ENCODE measurements around the gene DLX5. TPM values are rescaled to one million over a fixed set of nuclear protein-coding genes. Genes with fewer than 3 reads are reported as not detected.

Gene DLX5
- total RNA-seq, 3 donors from 2014 or later = not detected

DNA sequence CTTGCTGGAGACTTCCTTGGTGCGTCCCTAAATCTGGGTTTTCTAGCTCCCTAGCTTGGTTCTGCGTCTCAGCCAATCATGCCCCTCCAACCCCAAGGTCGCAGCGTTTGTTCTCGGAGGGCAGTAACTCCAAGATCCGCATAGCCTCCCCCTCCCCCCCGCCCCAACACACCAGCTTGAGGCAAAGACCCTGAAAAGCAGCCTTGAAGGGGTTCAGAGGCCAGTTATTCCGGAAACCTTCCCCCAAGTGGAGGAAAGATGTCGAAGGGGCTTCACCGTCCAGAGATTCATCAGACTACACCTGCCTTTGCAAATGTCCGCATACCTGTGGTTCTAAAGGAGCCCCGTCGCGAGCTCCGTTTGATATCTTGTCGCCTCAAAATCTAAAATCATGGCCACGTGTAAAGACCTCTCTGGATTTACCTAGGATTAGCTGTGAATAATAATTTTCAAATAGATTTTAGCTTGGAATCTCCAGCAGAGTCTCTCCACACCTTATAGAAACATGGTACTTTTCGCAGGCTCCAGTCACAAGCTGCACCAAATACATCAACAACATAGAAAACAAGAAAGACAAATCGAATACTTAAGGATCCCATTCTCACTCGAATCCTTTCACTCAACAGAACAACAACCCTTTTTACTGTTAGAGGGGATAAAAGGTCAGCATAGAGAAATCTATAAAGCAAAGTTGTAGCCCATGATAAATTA lies 11.3 kb downstream of the DLX5 start:
- ATAC-seq (no peak), DNase-seq (no peak)
- H3K36me3 Mint-ChIP-seq (ENCODE audit: insufficient read depth) = no peaks in the 10 kb centered on the region
- peaks cover 94% of the 10 kb centered on the region for H3K27me3 Mint-ChIP-seq (ENCODE audit: low read depth)
- no peaks in the 10 kb centered on the region for H3K9me3 Mint-ChIP-seq
- no peaks in the 10 kb centered on the region for H3K4me1 Mint-ChIP-seq (ENCODE audit: low read depth)
- no peak overlapping the region for H3K4me3 Mint-ChIP-seq

DNA sequence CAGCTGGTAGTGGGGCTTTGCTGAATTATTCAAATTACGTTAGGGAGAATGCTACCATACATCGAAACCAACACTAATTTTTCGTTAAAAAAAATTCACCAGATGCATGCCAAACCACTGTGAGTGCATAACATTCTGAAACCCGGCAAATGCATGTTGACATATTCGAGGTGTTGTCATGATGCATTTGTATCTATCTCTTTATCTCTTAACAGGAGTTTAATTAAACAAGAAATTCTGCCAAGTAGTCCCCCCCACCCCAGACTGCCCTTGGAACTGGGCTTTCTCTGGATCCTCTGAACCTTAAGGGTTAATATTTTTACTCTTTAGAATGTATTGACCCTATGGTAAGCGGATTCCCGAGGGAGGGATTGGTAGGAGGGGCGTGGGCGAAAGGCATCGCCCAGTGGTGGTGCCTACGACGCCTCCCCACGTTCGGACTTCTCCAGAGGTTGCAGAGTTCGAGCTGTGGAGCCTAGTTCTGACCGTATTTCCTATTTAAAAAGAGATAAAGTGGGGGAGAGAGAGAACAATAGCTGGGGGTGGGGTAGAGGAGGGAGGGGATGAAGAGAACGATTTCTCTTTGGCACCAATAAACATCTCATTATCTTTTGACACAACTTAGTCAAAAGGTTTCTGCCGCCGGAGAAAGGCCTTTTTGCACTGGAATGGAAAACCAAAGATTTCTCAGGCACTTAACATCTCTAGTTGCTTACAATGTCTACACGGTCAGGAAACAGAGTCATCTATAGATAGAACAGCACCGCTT lies 12.1 kb downstream of the DLX5 start:
- Mint-ChIP-seq H3K4me1 (ENCODE audit: low read depth) (no peaks in the 10 kb centered on the region), H3K9me3 (no peaks in the 10 kb centered on the region), H3K27me3 (ENCODE audit: low read depth) (peaks cover 94% of the 10 kb centered on the region), H3K4me3 (no peak overlapping the region), H3K36me3 (ENCODE audit: insufficient read depth) (no peaks in the 10 kb centered on the region)
- ATAC-seq (no peak), DNase-seq (no peak)

DNA sequence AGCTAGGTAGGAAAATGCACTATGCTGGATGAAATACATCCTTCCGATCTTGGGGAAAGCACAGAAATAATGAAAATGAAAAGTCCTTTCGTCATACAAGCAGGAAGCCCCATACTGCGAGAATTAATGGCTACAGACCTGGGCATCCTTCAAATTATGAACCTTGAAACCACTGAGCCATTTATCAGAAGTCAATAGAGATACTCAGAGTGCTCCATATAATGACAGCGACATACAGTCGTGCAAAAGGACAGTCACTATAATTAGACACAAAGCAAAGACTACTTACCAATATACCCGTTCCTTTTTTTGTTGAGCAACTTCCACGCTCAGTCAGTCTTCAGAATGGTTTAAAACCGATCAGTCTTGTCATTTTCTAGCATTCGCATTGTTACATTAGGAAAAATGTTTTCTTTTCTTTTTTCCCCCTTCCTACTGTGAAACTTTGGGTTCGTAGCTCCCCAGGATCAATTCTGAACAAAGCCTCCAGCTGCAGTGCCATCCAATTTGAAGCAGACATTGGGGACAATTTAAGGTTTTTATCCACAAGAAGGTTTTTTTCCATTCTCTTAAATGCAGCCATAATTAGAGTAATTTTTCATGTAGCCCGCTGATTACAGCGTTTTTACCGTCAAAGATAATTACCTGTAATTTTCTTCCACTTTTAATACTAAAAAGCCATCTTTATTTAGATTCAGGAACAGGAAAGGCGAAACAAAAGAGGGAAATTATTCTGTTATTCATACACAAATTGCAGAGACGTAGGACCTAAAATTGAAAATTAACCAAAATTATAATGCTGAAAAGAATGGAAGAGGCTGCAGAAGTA lies 12.9 kb downstream of the DLX5 start:
- Mint-ChIP-seq H3K36me3 (ENCODE audit: insufficient read depth) (no peaks in the 10 kb centered on the region), H3K9me3 (no peaks in the 10 kb centered on the region), H3K4me3 (no peak overlapping the region), H3K27me3 (ENCODE audit: low read depth) (peaks cover 94% of the 10 kb centered on the region), H3K4me1 (ENCODE audit: low read depth) (peaks cover 2% of the 10 kb centered on the region)
- DNase-seq (no peak), ATAC-seq (no peak)

DNA sequence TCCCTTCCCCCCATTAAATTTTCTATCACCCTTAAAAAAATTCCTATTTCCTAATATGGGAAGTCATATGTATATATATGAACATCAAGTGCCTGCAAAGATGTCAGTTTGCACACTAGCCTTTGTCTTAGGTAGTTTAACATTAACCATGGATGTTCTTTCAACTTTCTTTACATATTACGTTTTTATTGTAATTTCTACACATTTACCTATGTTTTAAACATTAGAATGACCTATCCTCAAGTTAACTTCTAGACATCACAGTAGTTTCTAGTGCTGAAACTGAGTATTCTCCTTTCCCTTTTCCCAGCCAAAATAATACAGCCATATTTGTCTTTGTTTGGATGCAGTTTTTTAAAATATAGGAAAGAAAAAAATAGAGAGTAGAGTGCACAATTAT lies 13.5 kb downstream of the DLX5 start:
- H3K9me3 Mint-ChIP-seq = no peaks in the 10 kb centered on the region
- ATAC-seq (no peak), DNase-seq (no peak)
- H3K4me1 Mint-ChIP-seq (ENCODE audit: low read depth) = peaks cover 5% of the 10 kb centered on the region
- H3K27me3 Mint-ChIP-seq (ENCODE audit: low read depth) = peaks cover 90% of the 10 kb centered on the region
- no peaks in the 10 kb centered on the region for H3K36me3 Mint-ChIP-seq (ENCODE audit: insufficient read depth)
- H3K4me3 Mint-ChIP-seq = no peak overlapping the region

DNA sequence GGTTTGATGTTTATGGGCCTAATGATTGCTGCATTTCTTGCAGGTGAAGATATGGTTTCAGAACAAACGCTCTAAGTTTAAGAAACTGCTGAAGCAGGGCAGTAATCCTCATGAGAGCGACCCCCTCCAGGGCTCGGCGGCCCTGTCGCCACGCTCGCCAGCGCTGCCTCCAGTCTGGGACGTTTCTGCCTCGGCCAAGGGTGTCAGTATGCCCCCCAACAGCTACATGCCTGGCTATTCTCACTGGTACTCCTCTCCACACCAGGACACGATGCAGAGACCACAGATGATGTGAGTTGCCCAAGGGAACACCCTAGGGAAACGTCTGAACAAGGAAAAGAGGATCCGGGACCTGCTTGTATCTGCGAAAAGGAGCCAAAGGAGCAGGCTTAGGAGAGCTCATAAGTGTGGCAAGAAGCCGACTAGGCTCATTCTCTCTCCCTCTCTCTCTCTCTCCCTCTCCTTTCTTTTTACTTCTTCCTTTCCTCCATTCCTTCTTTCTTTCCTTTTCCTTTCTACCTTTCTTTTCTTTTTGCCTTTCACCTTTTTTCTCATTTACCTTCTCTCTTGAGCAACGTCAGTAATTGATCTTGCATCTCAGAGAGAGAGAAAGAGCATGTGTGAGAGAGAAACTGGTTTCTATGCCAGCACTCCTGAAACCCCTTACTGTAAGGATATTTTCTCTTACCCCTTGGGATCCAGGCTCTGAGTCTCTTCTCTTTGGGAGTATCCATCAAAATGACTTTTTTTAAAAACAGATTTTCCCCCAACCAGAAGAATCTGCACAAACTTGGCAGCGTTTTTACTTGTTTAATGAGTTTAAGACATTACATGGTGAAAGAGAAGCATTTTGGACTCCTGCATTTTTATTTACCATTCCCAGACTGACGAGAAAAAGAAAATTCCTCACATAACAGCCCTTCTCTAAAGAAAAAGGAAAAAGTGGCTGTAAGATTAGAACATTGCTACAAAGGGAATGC lies 14.6 kb downstream of the DLX5 start:
- no peaks in the 10 kb centered on the region for H3K36me3 Mint-ChIP-seq (ENCODE audit: insufficient read depth)
- no peaks in the 10 kb centered on the region for H3K9me3 Mint-ChIP-seq
- H3K4me3 Mint-ChIP-seq = no peak overlapping the region
- H3K4me1 Mint-ChIP-seq (ENCODE audit: low read depth) = peaks cover 7% of the 10 kb centered on the region
- H3K27me3 Mint-ChIP-seq (ENCODE audit: low read depth) = peaks cover 86% of the 10 kb centered on the region
- no peak for ATAC-seq
- no peak for DNase-seq

DNA sequence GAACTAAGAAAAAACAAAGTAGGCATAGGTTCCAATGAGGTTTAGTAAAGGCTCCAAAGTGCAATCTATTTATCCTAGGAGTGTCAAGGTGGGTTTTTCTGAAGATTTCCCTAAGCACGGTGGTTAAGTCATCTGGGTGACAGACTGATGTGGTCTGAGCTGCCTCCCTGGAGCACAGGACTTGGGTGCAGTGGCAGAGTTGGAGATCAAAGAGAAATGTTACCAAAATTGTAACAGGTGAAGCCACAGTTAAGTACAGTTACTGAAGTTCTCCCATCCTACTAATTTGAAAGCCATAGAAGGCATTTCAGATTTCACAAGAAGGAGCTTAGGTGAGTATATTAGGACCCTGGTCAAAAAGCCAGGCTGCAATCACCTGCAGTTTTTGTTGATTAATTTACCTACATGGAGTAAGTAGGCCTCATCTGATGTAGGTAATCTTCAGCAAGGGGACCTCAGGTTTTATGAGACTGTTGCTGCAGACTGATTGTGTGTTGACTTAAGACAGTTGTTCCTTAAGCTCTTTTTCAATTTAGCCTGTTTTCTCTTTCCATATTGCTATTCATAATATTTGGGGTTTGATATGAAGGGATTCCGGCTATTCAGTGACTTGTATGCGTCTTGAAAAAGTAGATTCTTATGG lies 16.2 kb downstream of the DLX5 start:
- Mint-ChIP-seq H3K4me1 (ENCODE audit: low read depth) (peaks cover 11% of the 10 kb centered on the region), H3K27me3 (ENCODE audit: low read depth) (peaks cover 82% of the 10 kb centered on the region)
- ATAC-seq = no peak

DNA sequence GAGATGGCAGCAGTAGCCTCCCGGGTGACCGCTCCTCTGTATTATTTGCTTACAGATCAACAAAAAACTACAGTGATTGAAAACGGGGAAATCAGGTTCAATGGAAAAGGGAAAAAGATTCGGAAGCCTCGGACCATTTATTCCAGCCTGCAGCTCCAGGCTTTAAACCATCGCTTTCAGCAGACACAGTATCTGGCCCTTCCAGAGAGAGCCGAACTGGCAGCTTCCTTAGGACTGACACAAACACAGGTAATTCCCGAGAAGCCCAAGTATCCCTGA lies 17.1 kb downstream of the DLX5 start:
- Mint-ChIP-seq H3K4me1 (ENCODE audit: low read depth) (peaks cover 13% of the 10 kb centered on the region), H3K27me3 (ENCODE audit: low read depth) (peaks cover 82% of the 10 kb centered on the region), H3K4me3 (no peak overlapping the region), H3K9me3 (no peaks in the 10 kb centered on the region), H3K36me3 (ENCODE audit: insufficient read depth) (no peaks in the 10 kb centered on the region)
- DNase-seq (no peak), ATAC-seq (no peak)

More for the DNA sequence above, 16.2 kb downstream of the DLX5 start:
- no peaks in the 10 kb centered on the region for H3K36me3 Mint-ChIP-seq (ENCODE audit: insufficient read depth)
- H3K4me3 Mint-ChIP-seq = no peak overlapping the region
- DNase-seq = no peak
- no peaks in the 10 kb centered on the region for H3K9me3 Mint-ChIP-seq

DNA sequence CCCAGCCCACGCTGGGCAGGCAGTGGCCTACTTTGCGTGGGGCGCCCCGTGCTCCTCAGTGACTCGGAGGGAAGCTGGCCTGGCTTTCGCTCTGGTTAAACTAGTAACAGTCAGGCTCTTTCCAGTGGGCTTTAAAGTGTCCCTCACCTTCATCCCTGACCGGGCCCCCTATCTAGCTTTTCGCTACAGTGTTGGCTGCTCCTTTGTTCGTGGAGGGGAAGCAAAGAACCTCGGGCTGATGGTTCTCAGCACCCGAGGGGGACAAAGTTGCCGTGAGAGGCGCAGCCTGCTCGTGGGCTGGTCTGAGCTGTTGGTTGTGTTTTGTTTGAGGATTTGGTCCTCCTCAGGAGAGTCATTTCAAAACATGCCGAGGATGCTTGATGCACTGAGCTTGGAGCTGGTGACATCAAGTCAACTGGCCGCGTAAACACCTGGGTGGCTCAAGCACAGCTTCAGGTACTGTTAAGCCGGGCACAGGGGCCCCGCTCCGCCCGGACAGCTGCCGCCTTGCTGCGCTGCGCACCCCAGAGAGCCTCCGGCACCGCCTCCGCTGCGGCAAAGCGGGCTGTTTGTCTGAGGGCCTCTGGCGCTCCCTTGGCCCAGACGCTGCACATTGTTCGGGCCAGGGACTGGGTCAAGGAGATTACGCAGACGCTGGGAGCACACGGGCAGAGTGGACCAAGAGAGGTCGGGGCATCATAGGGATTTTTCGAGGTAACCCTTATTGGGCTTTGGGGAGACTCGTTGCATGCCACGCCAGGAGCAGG lies 17.6 kb downstream of the DLX5 start:
- DNase-seq = no peak
- H3K4me3 Mint-ChIP-seq = peak overlapping the region; percentile 78
- H3K4me1 Mint-ChIP-seq (ENCODE audit: low read depth) = peaks cover 13% of the 10 kb centered on the region
- H3K9me3 Mint-ChIP-seq = no peaks in the 10 kb centered on the region
- peak; percentile 4 to 24 for ATAC-seq
- H3K27me3 Mint-ChIP-seq (ENCODE audit: low read depth) = peaks cover 82% of the 10 kb centered on the region
- H3K36me3 Mint-ChIP-seq (ENCODE audit: insufficient read depth) = no peaks in the 10 kb centered on the region

DNA sequence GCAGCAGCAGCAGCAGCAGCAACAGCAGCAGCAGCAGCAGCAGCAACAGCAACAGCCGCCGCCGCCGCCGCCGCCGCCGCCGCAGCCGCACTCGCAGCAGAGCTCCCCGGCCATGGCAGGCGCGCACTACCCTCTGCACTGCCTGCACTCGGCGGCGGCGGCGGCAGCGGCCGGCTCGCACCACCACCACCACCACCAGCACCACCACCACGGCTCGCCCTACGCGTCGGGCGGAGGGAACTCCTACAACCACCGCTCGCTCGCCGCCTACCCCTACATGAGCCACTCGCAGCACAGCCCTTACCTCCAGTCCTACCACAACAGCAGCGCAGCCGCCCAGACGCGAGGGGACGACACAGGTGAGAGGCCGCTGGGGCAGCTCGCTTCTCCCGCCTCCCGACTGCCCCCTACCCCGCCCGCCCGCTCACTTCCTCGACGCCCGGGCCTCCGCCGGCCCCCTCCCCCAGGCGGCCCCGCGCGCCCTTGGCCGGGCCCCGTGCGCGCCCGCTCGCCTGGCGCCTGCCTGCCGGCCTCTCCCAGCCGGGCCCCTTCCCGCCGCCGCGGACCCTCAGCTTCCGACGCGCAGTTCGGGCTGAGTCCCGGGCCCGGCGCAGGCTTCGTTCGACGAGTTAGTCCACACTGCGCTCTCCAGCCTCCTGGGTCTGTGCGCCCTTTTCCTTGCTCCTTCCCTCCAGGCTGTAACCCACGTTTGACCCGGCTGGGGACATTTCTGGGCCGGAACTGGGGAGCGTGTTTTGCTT lies 18.4 kb downstream of the DLX5 start:
- H3K4me1 Mint-ChIP-seq (ENCODE audit: low read depth) = peaks cover 13% of the 10 kb centered on the region
- DNase-seq (no peak), ATAC-seq (peak; percentile 73 to 75)
- no peaks in the 10 kb centered on the region for H3K36me3 Mint-ChIP-seq (ENCODE audit: insufficient read depth)
- H3K4me3 Mint-ChIP-seq = peak overlapping the region; percentile 78
- H3K27me3 Mint-ChIP-seq (ENCODE audit: low read depth) = peaks cover 80% of the 10 kb centered on the region
- no peaks in the 10 kb centered on the region for H3K9me3 Mint-ChIP-seq

DNA sequence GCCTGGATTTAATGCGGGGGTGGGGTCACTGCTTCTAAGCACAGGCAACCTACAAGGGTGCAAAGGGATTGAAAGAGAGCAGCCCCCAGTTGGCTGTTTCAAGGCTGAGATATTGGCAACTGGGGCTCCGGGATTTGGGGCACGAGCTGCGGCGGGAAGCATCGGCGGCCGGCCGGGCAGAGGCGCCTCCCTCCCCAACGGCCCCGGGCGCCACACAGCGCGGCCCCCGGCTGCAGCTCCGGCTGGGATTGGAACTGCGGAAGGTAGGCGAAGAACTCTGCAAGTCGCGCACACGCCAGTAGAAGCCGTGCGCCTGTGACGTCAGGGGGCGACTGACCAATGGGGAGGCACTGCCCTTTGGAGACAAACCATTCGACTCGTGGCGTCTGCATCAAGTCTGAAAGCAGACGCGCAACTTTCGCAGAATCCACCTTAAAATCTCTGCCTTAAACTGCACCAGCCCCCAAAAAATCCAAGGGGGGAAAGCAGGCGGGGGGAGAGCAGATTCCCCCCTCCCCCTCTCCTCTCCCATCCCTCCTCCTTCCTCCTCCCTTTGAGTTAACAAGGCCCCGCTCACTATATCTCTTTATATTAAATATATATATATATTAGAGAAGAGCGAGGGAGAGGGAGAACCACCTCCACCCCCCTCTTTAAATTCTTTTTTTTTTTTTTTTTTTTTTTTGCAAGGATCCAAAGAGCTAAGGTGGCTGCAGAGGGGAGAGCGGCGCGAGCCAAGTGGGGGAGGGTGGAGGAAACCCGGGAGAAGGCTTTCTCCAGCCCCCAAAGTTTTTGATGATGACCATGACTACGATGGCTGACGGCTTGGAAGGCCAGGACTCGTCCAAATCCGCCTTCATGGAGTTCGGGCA lies 19.2 kb downstream of the DLX5 start, which contains the start of gene DLX6:
DLX6 (plus strand) TSS at position 371 of the 872 bp plus-strand sequence; CDS start at position 796, 425 bp downstream.
- Mint-ChIP-seq H3K4me1 (ENCODE audit: low read depth) (peaks cover 13% of the 10 kb centered on the region), H3K9me3 (no peaks in the 10 kb centered on the region), H3K36me3 (ENCODE audit: insufficient read depth) (no peaks in the 10 kb centered on the region), H3K27me3 (ENCODE audit: low read depth) (peaks cover 82% of the 10 kb centered on the region), H3K4me3 (peak within 1 kb of the TSS; percentile 71)
- DNase-seq (no peak), ATAC-seq (peak in 1 of 2 donors; percentile 5)

DNA sequence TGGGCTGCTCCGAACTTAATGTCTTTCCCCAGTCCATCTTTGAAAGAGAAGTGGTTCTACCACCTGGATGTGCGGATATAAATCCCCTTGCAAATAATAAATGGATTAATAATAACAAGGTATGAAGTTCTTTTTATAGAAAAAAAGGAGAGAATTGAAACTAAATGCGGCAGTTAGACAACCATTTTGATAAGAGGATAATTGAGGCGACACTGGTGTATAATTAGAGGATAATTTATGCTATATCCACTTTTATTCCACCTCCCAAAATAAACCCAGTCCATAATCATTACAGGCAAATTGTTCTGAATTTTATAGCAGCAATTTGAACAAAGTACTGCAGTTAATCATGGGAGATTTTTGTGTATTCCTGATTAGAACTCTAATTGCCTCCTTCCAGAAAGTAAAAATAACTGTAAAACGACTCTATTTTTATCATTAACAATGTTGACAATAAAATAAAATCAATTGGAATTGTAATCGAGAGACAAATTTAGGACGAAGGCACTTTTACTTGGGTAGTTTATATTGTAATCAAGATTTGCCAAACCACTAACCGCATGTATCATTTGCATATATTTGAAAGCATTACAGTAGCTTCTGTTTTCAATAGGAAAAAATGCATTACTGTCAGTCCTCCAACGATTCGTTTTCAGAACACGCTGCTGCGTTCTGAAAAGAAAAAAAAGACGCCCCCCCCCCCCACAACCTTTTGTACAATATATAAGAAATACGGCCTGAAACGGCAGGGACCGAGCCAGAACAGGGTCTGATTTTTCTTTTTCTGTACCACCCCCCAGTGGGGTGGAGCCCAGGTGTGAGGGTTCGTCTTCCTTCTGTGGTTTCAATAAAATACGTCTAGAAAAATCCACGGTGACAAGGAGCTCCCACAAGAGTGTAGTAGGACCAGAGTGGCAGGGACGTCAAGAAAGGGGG lies 20.1 kb downstream of the DLX5 start:
- Mint-ChIP-seq H3K27me3 (ENCODE audit: low read depth) (peaks cover 82% of the 10 kb centered on the region), H3K9me3 (peaks cover 2% of the 10 kb centered on the region), H3K4me3 (peak overlapping the region; percentile 24), H3K36me3 (ENCODE audit: insufficient read depth) (no peaks in the 10 kb centered on the region), H3K4me1 (ENCODE audit: low read depth) (peaks cover 13% of the 10 kb centered on the region)
- DNase-seq = no peak
- no peak for ATAC-seq

All from activated T-cell treated with anti-CD3 and anti-CD28 coated beads, Interleukin-2, amount 50 U/mL, for 4 hours (primary cell).